HepG2 (cell line): ENCODE measurements around the gene ASL. TPM values are rescaled to one million over a fixed set of nuclear protein-coding genes. Genes with fewer than 3 reads are reported as not detected.

ENCODE experiments used
- ATRX ChIP-seq: sonication (generic); formaldehyde crosslinking; IDR thresholded peaks from 2 replicates; pipeline ENCODE4 v1.4.0; 2020; ENCODE audit warnings: missing genetic modification reagents, borderline replicate concordance
- FOXJ3 ChIP-seq: sonication (generic); formaldehyde crosslinking; IDR thresholded peaks from 2 replicates; pipeline ENCODE4 v1.4.0; 2020; ENCODE audit warnings: missing genetic modification reagents, mild to moderate bottlenecking, borderline replicate concordance
- FOXK1 ChIP-seq: sonication (generic); formaldehyde crosslinking; IDR thresholded peaks from 2 replicates; pipeline ENCODE4 v1.4.0; 2020; ENCODE audit warnings: low read depth, missing genetic modification reagents, borderline replicate concordance
- HNRNPUL1 ChIP-seq: fragments of 200-400 bp; formaldehyde crosslinking; IDR thresholded peaks from 2 replicates; pipeline ENCODE4 v1.6.1; 2017; ENCODE audit warnings: low read depth, mild to moderate bottlenecking, low read length, moderate library complexity
- MAFK ChIP-seq, 2 experiments: IDR thresholded peaks in 1 of 2; conservative IDR thresholded peaks in 1 of 2; 2 replicates each; pipeline ENCODE4 v1.6.1; 2011; ENCODE audit warnings: improper control_type of control experiment in 2 of 2, low read length in 2 of 2
- MED1 ChIP-seq: sonication (generic); formaldehyde crosslinking; IDR thresholded peaks from 2 replicates; pipeline ENCODE4 v1.4.0; 2020; ENCODE audit warnings: missing genetic modification reagents
- MEF2D ChIP-seq: sonication (generic); formaldehyde crosslinking; IDR thresholded peaks from 2 replicates; pipeline ENCODE4 v1.5.1; 2020; ENCODE audit warnings: mild to moderate bottlenecking, missing genetic modification reagents
- MLLT10 ChIP-seq: sonication (generic); formaldehyde crosslinking; IDR thresholded peaks from 2 replicates; pipeline ENCODE4 v1.4.0; 2020; ENCODE audit warnings: missing genetic modification reagents
- MXD4 ChIP-seq: IDR thresholded peaks from 2 replicates; pipeline ENCODE4 v1.6.1; 2016; ENCODE audit warnings: mild to moderate bottlenecking, missing biosample characterization, missing genetic modification reagents
- SIX1 ChIP-seq: sonication (generic); formaldehyde crosslinking; IDR thresholded peaks from 2 replicates; pipeline ENCODE4 v1.4.0; 2020; ENCODE audit warnings: missing genetic modification reagents, borderline replicate concordance
- SP2 ChIP-seq: sonication (generic); formaldehyde crosslinking; IDR thresholded peaks from 2 replicates; pipeline ENCODE4 v1.5.1; 2020; ENCODE audit warnings: mild to moderate bottlenecking, missing genetic modification reagents
- TEAD2 ChIP-seq: sonication (generic); formaldehyde crosslinking; IDR thresholded peaks from 2 replicates; pipeline ENCODE4 v1.9.0; 2021; ENCODE audit warnings: missing genetic modification reagents
- ZBTB33 ChIP-seq: sonication (generic); formaldehyde crosslinking; IDR thresholded peaks from 2 replicates; pipeline ENCODE4 v1.4.0; 2020; ENCODE audit warnings: missing genetic modification reagents
- ZFX ChIP-seq: sonication (generic); formaldehyde crosslinking; IDR thresholded peaks from 2 replicates; pipeline ENCODE4 v1.4.0; 2020; ENCODE audit warnings: mild to moderate bottlenecking, low read depth, missing genetic modification reagents, moderate library complexity
- ZKSCAN5 ChIP-seq: sonication (generic); formaldehyde crosslinking; IDR thresholded peaks from 2 replicates; pipeline ENCODE4 v1.5.1; 2020; ENCODE audit warnings: mild to moderate bottlenecking, missing genetic modification reagents
- ZNF280B ChIP-seq: sonication (generic); formaldehyde crosslinking; IDR thresholded peaks from 2 replicates; pipeline ENCODE4 v1.5.0; 2020; ENCODE audit warnings: missing genetic modification reagents, mild to moderate bottlenecking, borderline replicate concordance
- ZNF414 ChIP-seq: sonication (generic); formaldehyde crosslinking; IDR thresholded peaks from 2 replicates; pipeline ENCODE4 v1.5.0; 2020; ENCODE audit warnings: missing genetic modification reagents
- ZNF432 ChIP-seq: sonication (generic); formaldehyde crosslinking; IDR thresholded peaks from 2 replicates; pipeline ENCODE4 v1.5.0; 2020; ENCODE audit warnings: missing genetic modification reagents, mild to moderate bottlenecking, borderline replicate concordance
- ZNF547 ChIP-seq: sonication (generic); formaldehyde crosslinking; IDR thresholded peaks from 2 replicates; pipeline ENCODE4 v1.5.1; 2020; ENCODE audit warnings: mild to moderate bottlenecking, missing genetic modification reagents
- ZNF614 ChIP-seq: IDR thresholded peaks from 2 replicates; pipeline ENCODE4 v1.6.1; 2018; ENCODE audit warnings: missing biosample characterization, missing genetic modification reagents, inconsistent platforms, borderline replicate concordance
- ZNF616 ChIP-seq: sonication (generic); formaldehyde crosslinking; IDR thresholded peaks from 2 replicates; pipeline ENCODE4 v1.5.0; 2020; ENCODE audit warnings: low read depth, mild to moderate bottlenecking, missing genetic modification reagents
- ZNF83 ChIP-seq: sonication (generic); formaldehyde crosslinking; IDR thresholded peaks from 2 replicates; pipeline ENCODE4 v1.4.0; 2020; ENCODE audit warnings: missing genetic modification reagents, mild to moderate bottlenecking, borderline replicate concordance
- ZNF891 ChIP-seq: sonication (generic); formaldehyde crosslinking; IDR thresholded peaks from 2 replicates; pipeline ENCODE4 v1.5.0; 2020; ENCODE audit warnings: mild to moderate bottlenecking, missing genetic modification reagents
- polyA plus RNA-seq, 8 experiments: library from polyadenylated mRNA; depleted of rRNA in 3 of 8; stranded (reverse) in 7 of 8; unstranded in 1 of 8; fragments of >200 nt; fragmentation: Illumina TruSeq in 4 of 8; extraction: Trizol in 4 of 8; gene quantifications; 2 replicates each; pipeline versions ENCODE4 v1.2.1 to v1.2.3, GENCODE V29; 2011 to 2016; ENCODE audit warnings: low read depth in 4 of 8, missing spikeins in 1 of 8, mixed read lengths in 1 of 8; ENCODE audit not compliant: insufficient read depth in 1 of 8
- total RNA-seq, 5 experiments: library from RNA; depleted of rRNA; stranded (reverse); fragments of >200 nt; fragmentation: Illumina TruSeq; extraction: Trizol; gene quantifications; 2 replicates each; pipeline ENCODE4 v1.2.3, GENCODE V29; 2016; ENCODE audit warnings: low read depth in 1 of 5
- TF ChIP-seq, protein P1 (sequence below): sonication (generic); formaldehyde crosslinking; IDR thresholded peaks from 2 replicates; pipeline ENCODE4 v1.8.1; 2023; ENCODE audit warnings: mild to moderate bottlenecking, missing genetic modification reagents

The ASL gene
- total and polyA plus RNA-seq, 2 of the 13 experiments (the other 11 are each of a cell fraction or from before 2014, with no cell fraction given) = 71.4 to 96.5 TPM

- TF ChIP-seq, protein P1, sequence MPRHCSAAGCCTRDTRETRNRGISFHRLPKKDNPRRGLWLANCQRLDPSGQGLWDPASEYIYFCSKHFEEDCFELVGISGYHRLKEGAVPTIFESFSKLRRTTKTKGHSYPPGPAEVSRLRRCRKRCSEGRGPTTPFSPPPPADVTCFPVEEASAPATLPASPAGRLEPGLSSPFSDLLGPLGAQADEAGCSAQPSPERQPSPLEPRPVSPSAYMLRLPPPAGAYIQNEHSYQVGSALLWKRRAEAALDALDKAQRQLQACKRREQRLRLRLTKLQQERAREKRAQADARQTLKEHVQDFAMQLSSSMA (CRISPR knock-in tag) = no peak
- TF ChIP-seq ZNF614 (CRISPR knock-in tag) = peak; percentile 79; the same call in 1 of the 2 replicates
- TF ChIP-seq SP2 (CRISPR knock-in tag) = no peak
- 0 out of 2 replicates have a peak, but pooled peaks have one; percentile 10 for TF ChIP-seq ZBTB33
- peak; percentile 27; the same call in 1 of the 2 replicates for TF ChIP-seq ZFX (CRISPR knock-in tag)
- no peak for TF ChIP-seq ZNF83
- TF ChIP-seq ZNF280B (CRISPR knock-in tag) = no peak
- TF ChIP-seq ZNF432 (CRISPR knock-in tag) = no peak
- TF ChIP-seq ATRX (CRISPR knock-in tag) = no peak
- TF ChIP-seq MEF2D = no peak
- TF ChIP-seq FOXK1 (CRISPR knock-in tag) = 0 out of 2 replicates have a peak, but pooled peaks have one; percentile 4
- no peak for TF ChIP-seq MLLT10
- TF ChIP-seq TEAD2 (CRISPR knock-in tag) = no peak
- TF ChIP-seq ZNF414 (CRISPR knock-in tag) = no peak
- no peak; the same call in 1 of the 2 replicates for TF ChIP-seq ZNF891 (CRISPR knock-in tag)
- no peak; the same call in 1 of the 2 replicates for TF ChIP-seq MXD4
- no peak for TF ChIP-seq ZNF616
- TF ChIP-seq FOXJ3 = no peak
- no peak for TF ChIP-seq ZKSCAN5 (CRISPR knock-in tag)
- TF ChIP-seq MAFK (conservative IDR thresholded peaks at IDR 0.05 in 1 of 2, IDR thresholded peaks at IDR 0.05 in 1 of 2; ENCODE audit: low read length in 2 of 2) = no peak
- no peak for TF ChIP-seq HNRNPUL1
- TF ChIP-seq SIX1 (CRISPR knock-in tag) = no peak
- peak; percentile 39; the same call in 1 of the 2 replicates for TF ChIP-seq MED1 (CRISPR knock-in tag)
- no peak for TF ChIP-seq ZNF547 (CRISPR knock-in tag)
Observed at GRCh38 chr7:66076462-66077329, 1.1 kb downstream of the ASL start (continued).
